Right kidney (tissue), 1 donor: Measurements from ENCODE around the gene OR1I1.

Experiments
- DNase-seq: peaks from one replicate; pipeline ENCODE4 v3.0.0-alpha.2; 2016

The OR1I1 gene

GRCh38 chr19:15118789-15119494, 36.9 kb downstream of the OR1I1 start:
- no peak for DNase-seq

- no peak for DNase-seq
These were observed 38.4 kb downstream of the OR1I1 start for GRCh38 chr19:15120135-15121026.

- no peak for DNase-seq
These were observed 40.5 kb downstream of the OR1I1 start for GRCh38 chr19:15122331-15123030.

GRCh38 chr19:15123031-15123890, 41.2 kb downstream of the OR1I1 start:
- no peak for DNase-seq

- no peak for DNase-seq
These were observed 41.9 kb downstream of the OR1I1 start for GRCh38 chr19:15123900-15124299.

GRCh38 chr19:15124572-15125231, 42.7 kb downstream of the OR1I1 start:
- DNase-seq: no peak

- DNase-seq: peak; percentile 93
These were observed 43.4 kb downstream of the OR1I1 start for GRCh38 chr19:15125232-15126067.

- DNase-seq: no peak
These were observed 44.3 kb downstream of the OR1I1 start for GRCh38 chr19:15126131-15126910.

GRCh38 chr19:15128162-15128770, 46.3 kb downstream of the OR1I1 start:
- no peak for DNase-seq

GRCh38 chr19:15129856-15130585, 48.0 kb downstream of the OR1I1 start:
- no peak for DNase-seq

GRCh38 chr19:15136234-15136954, 54.4 kb downstream of the OR1I1 start:
- DNase-seq: no peak

- no peak for DNase-seq
These were observed 55.8 kb downstream of the OR1I1 start for GRCh38 chr19:15137777-15138176.

- DNase-seq: no peak
These were observed 56.4 kb downstream of the OR1I1 start for GRCh38 chr19:15138427-15138826.

GRCh38 chr19:15141143-15141542, 59.1 kb downstream of the OR1I1 start:
- DNase-seq: no peak

GRCh38 chr19:15142313-15142712, 60.3 kb downstream of the OR1I1 start:
- DNase-seq: no peak
